AG08395 (cell line): ENCODE results near the gene TMPRSS13.
"Not testable (repeated sequence)": the region's sequence is repeated elsewhere in the genome, so short reads cannot be mapped to it uniquely, and the experiment has no call there.

Experiments
- DNase-seq: peaks from one replicate; pipeline ENCODE4 v3.0.0; 2012; ENCODE audit warnings: mixed read lengths, low spot score

The TMPRSS13 gene

GRCh38 chr11:117930668-117931330 lies 1.6 kb upstream of the TMPRSS13 start:
- DNase-seq: no peak

- no peak for DNase-seq
Measured at GRCh38 chr11:117929916-117930570, 841 bp upstream of the TMPRSS13 start.

- no peak for DNase-seq
Measured at GRCh38 chr11:117928446-117929141, 608 bp downstream of the TMPRSS13 start.

GRCh38 chr11:117927926-117928325 lies 1.3 kb downstream of the TMPRSS13 start:
- DNase-seq: no peak

GRCh38 chr11:117926166-117926565 lies 3.0 kb downstream of the TMPRSS13 start:
- not testable (repeated sequence) for DNase-seq

GRCh38 chr11:117925198-117925925 lies 3.8 kb downstream of the TMPRSS13 start:
- DNase-seq: no peak

- DNase-seq: no peak
Measured at GRCh38 chr11:117924631-117925170, 4.5 kb downstream of the TMPRSS13 start.

GRCh38 chr11:117923773-117924172 lies 5.4 kb downstream of the TMPRSS13 start:
- no peak for DNase-seq

GRCh38 chr11:117923275-117923674 lies 5.9 kb downstream of the TMPRSS13 start:
- no peak for DNase-seq

- DNase-seq: no peak
Measured at GRCh38 chr11:117921893-117922292, 7.3 kb downstream of the TMPRSS13 start.

- DNase-seq: no peak
Measured at GRCh38 chr11:117921456-117921855, 7.7 kb downstream of the TMPRSS13 start.

- no peak for DNase-seq
Measured at GRCh38 chr11:117919781-117920221, 9.4 kb downstream of the TMPRSS13 start.

GRCh38 chr11:117919341-117919740 lies 9.9 kb downstream of the TMPRSS13 start:
- DNase-seq: no peak

- no peak for DNase-seq
Measured at GRCh38 chr11:117918366-117919255, 10.6 kb downstream of the TMPRSS13 start.

- no peak for DNase-seq
Measured at GRCh38 chr11:117917591-117918151, 11.5 kb downstream of the TMPRSS13 start.

- no peak for DNase-seq
Measured at GRCh38 chr11:117916956-117917355, 12.2 kb downstream of the TMPRSS13 start.

- DNase-seq: no peak
Measured at GRCh38 chr11:117915672-117916235, 13.4 kb downstream of the TMPRSS13 start.

- DNase-seq: no peak
Measured at GRCh38 chr11:117914991-117915618, 14.1 kb downstream of the TMPRSS13 start.

- no peak for DNase-seq
Measured at GRCh38 chr11:117914398-117914761, 14.8 kb downstream of the TMPRSS13 start.
